ENCODE measurements around the gene TMEM156. TPM values are rescaled to one million over a fixed set of nuclear protein-coding genes. Genes with fewer than 3 reads are reported as not detected.

The TMEM156 gene
- total RNA-seq, 2 donors from 2014 or later: 0.29 to 0.65 TPM

DNA sequence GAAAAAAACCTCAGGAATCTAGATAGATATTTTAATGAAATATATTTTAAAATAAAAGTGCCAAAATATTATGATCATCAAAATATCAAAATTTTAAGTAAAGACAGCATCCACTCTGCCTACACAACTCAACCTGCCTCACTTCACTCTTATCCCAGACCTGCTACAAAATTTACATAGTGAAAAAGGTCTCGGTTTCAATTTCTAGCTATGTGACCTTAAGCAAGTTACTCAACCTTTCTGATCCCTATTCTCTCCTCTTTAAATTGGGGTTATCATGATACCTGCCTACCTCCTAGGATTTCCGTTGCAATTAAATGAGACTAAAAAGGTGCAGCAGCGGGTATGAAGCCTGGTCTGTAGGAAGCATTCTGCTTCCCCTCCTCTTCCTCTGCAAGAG, 91.7 kb downstream of the TMEM156 start:
- intact Hi-C loops (cut with DNase I): no loop called here
- no peak for DNase-seq (ENCODE audit: low spot score)

DNA sequence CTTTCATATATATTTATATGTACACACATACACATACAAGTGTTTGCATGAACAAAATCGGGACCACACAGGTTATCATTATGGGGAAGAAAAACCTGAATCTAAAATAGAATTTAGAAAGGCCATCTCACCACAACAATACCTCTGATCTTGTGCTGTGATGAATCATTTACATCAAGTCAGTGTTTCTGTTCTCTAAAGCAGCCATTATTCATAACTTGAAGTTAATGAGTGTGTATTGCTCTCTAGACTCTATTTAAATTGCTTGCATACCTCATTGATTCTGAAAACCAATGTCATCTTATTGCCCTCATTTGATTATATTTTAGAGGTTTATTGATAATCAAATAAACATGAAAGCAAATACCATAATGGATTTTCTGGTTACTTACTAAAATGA, 93.0 kb downstream of the TMEM156 start:
- intact Hi-C loops (cut with DNase I): no loop called here
- no peak for DNase-seq (ENCODE audit: low spot score)

DNA sequence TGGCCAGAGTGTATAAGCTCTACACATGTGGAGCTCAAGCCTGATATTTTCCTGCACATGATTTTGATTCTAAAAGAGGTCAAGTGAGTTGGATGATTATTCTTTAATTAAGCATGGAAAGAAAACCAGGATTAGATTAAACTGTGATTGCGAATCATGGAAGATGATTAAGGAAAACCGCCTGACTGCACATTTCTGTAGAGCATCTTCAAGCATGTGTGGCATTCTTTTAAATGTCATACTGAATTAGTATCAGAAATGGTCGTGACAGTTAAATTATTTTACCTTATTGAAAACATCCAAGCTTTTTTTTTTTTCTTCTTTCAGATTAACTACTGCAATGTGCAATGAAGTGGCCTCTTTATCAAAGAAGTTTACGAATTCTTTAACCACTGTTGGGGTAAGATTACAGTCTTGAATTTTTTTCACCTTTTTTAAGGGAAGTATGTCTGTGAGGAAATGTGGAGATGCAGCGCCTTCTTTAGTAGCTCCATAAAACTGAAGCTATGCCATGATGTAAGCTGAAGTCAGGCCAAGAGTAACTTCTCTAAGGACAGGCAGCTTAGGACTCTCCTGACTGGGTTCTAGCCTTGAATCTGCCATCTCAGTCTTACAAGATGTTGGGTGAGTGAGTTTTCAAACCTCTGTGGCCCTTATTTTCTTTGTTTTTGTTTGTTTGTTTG, 96.7 kb downstream of the TMEM156 start:
- no peak for DNase-seq (ENCODE audit: low spot score)
- intact Hi-C loops (cut with DNase I): no loop called here

DNA sequence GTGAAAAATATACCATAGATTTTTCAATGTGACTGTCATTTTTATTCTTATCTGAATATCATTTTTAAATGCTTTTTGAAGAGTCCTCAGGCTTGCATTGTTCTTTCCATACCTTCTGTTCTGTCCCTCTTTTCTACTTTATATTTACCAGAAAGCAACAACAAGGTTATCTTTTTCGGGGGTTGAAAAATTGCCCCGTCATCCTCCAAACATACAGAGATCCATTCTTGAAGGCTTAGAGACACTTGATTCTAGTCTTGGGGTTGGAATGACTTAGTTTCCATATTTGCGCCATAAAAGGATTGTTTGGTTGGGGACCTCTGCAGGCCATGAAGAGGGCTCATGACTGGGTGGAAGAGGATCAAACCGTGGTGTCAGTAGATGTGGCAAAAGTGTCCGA, 101.1 kb downstream of the TMEM156 start:
- intact Hi-C loops (cut with DNase I): loop anchor here in 1 of 2 donors (5.0 kb wide), 1 partner anchor 749 kb away; no protein-coding TSS in a partner anchor
- DNase-seq (ENCODE audit: low spot score): no peak

DNA sequence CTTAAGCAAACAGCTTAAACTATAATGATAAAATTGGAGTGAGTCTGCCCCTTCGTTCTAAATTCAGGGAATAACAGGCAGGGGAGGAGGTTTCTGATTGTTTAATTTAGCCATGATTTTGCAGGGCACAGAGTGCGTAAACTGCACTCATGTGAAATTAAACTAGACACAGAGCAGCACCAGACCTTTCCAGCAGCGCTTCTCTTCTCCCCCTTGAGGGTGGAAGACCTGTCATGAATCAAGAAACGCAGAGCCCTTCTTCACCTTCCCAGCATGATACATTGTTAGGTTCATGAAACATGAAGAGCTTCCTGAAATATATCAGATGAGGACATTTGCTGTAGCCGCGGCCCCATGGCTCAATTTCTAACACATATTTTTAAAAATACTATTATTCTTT, 101.5 kb downstream of the TMEM156 start:
- intact Hi-C loops (cut with DNase I): loop anchor here in 1 of 2 donors (5.0 kb wide), 1 partner anchor 748 kb away; no protein-coding TSS in a partner anchor
- DNase-seq (ENCODE audit: low spot score): no peak

DNA sequence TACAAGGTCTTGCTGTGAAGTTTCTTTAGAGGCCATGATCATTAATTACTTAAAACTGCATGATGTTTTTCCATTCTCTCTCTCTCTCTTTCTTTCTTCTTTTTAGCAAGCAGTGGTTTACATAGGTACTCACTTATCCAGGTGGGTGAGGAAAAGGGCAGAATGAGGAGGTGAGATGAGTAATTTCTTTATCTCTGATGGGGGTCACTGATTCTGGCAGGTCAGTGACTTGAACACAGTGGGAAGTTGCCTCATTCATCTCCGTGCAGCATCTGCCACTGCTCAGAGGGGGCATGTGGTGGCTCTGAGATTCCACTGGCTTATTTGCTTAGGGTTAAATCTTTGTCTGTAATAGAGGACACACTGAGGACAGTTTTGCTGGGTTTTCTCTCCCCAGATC, 102.0 kb downstream of the TMEM156 start:
- intact Hi-C loops (cut with DNase I): loop anchor here in 1 of 2 donors (5.0 kb wide), 1 partner anchor 748 kb away; no protein-coding TSS in a partner anchor
- no peak for DNase-seq (ENCODE audit: low spot score)

DNA sequence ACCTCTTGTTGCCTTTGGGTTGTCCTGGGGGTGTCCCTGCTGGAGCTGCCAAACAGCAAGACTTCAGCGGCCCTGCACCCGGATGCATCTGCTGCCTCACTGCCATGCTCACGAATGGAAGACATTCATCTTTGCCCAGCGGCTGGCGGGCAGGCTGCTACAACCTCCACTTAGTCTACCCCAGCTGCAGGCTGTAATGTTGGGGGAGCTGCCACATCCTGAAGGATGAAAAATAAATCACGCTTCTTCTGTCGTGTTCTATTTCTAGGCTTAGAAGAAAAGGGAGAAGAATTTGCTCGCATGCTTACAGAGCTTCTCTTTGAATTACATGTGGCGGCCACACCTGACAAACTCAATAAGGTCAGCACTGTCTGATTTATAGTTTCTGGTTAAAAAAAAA, 103.2 kb downstream of the TMEM156 start:
- no peak for DNase-seq (ENCODE audit: low spot score)
- intact Hi-C loops (cut with DNase I): loop anchor here in 1 of 2 donors (5.0 kb wide), 1 partner anchor 53 kb away; no protein-coding TSS in a partner anchor

DNA sequence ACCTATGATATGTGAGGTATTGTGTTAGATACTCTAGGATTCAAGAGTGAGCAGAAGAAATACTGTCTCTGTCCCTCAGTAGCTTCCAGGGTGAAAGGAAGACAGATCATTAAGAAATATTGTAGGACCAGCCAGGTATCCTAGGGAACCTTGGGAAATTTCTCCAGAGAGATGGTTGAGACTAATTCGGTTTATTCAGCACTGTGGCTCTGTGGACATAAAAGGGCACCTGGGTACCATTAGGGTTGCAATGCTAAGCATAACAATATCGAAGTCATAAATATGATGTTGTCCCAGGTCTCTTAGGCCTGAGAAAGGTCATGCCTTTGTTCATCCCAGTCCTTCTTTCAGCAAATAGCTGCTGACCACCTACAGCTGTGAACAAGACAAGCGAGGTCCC, 103.6 kb downstream of the TMEM156 start:
- intact Hi-C loops (cut with DNase I): loop anchor here in 1 of 2 donors (5.0 kb wide), 1 partner anchor 54 kb away; no protein-coding TSS in a partner anchor
- DNase-seq (ENCODE audit: low spot score): no peak

DNA sequence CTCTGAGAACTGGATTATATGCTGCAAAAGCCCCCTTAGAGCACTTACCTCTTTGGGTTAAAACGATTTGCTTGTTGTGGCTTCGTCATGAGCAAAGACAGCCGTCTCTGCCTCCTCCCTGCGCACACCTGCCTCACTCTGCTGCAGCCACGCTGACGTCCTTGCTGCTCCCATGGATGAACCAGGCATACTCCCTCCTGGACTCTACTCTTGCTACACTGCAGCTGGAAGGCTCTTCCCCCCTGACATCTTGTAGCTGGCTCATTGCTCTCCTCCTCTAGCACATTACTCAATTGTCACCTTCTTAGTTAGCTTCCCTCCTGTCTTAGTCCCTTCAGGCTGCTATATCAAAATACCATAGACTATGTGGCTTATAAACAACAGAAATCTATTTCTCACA, 105.3 kb downstream of the TMEM156 start:
- no peak for DNase-seq (ENCODE audit: low spot score)
- intact Hi-C loops (cut with DNase I): loop anchor here in 1 of 2 donors (5.0 kb wide), 1 partner anchor 55 kb away; no protein-coding TSS in a partner anchor

DNA sequence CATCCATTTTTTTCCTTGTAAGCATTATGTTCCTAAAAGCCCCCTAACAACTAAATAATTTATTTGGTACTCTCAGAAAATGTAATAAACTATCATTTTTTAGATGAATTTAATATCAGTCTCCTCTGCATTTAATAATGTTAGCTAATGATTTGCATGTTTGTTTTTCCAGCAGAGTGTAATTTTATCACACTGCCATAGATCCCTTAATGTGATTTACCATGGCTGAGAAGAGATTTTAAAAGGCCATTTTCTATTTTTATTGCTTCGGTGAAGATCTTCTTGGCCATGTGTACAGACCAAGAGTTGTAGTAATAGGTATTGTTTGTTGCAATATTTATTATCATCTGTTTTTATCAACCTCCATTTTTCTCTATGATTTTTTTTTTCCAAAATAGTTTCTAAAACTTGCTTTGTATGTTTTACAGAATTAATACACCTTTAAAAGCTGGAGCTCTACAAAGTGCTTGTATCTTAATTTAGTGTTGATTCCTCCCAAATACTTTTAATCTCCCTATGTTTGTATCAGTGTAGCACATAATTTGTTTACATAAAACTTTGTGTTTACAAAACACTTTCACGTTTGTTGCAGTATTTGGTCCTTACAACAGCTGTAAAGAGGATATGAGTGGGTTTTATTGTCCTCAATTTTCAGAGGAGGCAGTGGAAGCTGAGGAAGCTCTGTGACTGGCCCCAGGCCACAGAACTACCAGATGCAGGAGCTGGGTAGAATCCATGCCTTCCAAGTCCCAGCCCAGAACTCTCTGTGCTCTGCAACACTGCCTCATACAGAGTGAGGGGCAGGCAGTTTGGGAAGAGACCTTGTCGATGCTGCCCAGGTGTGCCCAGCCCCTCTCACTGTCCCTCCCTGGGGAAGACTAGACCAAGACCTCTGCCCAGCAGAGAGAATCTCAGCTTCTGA, 106.5 kb downstream of the TMEM156 start:
- no peak for DNase-seq (ENCODE audit: low spot score)
- intact Hi-C loops (cut with DNase I): loop anchor here in 1 of 2 donors (5.0 kb wide), 1 partner anchor 57 kb away; no protein-coding TSS in a partner anchor

DNA sequence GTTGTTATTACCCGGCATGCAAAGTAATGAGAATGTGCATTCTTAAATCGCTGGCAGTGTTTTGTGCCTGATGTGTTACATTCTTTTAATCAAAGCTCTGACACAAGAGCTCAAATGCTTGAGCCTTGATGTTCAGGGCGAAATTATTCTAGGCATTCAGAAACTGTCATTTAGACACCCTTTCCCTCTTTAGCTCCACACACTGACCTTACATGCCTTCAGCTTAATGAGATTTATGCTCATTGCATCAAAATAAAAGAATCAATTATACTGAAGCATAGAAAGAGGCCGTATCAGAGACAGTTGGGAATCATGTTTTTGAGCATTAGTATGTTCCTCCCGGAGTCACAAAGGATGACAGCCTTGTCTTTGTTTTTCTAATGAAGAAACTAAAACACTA, 107.9 kb downstream of the TMEM156 start:
- no peak for DNase-seq (ENCODE audit: low spot score)
- intact Hi-C loops (cut with DNase I): no loop called here

DNA sequence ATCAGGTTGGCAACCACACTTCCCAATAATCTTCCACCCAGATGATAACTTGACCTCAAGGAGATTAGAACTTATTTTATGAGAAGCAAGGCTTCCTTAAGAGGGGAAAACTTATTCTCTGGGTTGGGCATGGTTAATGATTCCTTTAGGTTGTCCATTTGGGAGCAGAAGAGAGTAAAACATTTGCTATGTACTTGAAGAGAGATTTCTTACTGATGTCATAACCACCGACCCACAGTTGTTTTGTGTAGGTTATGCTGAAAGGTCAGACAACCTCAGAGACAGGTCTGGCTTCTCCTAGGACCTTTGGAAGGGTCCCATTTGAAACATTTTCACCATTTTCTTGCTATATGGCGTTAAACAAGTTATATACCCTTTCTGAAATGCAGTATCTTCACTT, 108.5 kb downstream of the TMEM156 start:
- intact Hi-C loops (cut with DNase I): no loop called here
- DNase-seq (ENCODE audit: low spot score): no peak

DNA sequence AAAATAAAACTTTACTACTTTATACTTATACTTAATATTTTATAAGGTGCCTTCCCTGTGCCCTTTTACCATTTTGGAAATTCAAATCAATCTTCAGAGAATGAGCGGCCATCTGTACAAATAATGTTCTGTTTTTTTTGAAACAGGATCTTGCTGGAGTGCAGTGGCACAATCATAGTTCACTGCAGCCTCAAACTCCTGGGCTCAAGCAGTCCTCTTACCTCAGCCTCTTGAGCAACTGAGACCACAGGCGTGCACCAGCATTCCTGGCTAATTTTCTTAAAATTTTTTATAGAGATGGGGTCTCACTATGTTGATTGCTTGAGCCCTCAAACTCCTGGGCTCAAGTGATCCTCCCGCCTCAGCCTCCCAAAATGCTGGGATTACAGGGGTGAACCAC, 111.1 kb downstream of the TMEM156 start:
- no peak for DNase-seq (ENCODE audit: low spot score)
- intact Hi-C loops (cut with DNase I): no loop called here

DNA sequence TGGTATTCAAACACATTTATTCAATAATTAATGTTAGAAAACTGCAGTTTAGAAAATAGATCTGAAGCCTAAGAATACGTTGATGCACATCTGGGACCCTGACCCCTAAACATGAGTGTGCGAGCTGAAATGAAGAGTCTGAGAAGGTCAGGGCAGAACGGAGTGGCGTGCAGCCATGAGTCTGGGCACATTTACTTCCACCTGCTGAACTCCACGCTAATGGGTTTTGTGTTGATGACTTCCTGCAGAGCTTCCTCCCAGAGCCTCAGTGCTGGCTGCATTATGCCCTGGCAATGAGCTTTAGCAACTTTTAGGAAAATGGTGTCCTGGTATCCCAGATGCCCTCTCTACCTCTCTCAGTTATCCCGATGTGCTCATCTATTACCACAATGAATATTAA, 111.5 kb downstream of the TMEM156 start:
- intact Hi-C loops (cut with DNase I): no loop called here
- DNase-seq (ENCODE audit: low spot score): no peak

DNA sequence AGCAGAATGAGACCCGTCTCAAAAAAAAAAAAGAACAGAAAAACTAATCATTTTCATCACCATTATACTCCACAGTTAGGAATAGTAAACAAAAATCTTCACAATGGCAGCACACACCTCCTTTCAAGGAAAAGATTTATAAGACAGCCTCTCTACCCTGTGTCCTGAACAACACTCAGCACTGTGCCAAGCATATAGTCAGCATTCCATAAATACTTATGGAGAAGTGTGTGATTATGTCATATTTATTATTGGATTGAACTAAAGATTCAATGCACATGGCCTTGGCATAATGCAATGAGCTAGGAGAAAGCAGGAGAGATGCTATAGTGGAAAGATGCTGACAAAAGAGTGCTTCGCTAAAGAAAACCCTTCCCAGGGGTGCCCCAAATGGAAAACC, 112.0 kb downstream of the TMEM156 start:
- intact Hi-C loops (cut with DNase I): no loop called here
- no peak for DNase-seq (ENCODE audit: low spot score)

DNA sequence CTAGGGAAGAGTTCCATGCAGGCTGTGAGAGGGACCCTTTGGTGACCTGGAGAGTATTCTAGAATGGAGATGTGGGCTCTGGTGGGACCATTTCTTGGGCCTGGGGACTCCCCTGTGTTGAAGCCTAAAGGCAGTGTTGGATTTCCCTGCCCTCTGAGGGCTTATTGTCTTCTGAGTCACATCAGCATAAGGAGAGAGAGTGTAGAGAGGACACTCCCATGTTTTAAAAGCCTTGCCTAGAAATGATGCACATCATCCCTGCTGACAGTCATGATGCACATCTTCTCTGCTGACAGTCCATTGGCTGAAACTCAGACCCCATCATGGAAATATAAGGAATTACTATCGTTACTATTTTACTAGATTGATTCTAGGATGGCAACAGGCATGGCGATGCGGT, 112.7 kb downstream of the TMEM156 start:
- DNase-seq (ENCODE audit: low spot score): no peak
- intact Hi-C loops (cut with DNase I): no loop called here

DNA sequence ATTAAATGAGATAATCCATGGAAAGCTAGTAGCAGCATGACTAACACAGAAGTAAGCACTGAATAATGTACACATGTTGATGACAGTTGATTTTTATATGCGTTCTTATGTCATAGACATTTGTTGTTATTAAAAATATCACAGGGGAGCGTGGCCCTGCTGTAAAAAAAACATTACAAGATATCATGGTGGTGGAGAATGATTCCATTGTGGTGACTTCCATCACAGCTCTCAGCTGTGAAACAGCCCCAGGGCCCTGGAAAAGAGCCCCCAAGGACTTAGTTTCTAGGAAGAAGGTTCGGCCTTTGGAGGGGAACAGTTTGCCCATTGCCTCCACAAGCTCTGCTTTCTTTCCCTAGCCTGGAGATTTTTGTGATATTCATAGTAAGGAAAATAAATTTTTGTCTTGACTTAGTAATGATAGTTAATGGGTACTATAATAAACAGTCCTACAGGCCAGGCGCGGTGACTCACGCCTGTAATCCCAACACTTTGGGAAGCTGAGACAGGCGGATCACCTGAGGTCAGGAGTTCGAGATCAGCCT, 114.7 kb downstream of the TMEM156 start:
- intact Hi-C loops (cut with DNase I): no loop called here
- DNase-seq (ENCODE audit: low spot score): no peak

Data from posterior vena cava (tissue), 2 donors.